HUES6 (cell line): Measurements from ENCODE around the gene IQGAP2.
"Not testable (repeated sequence)": the region's sequence is repeated elsewhere in the genome, so short reads cannot be mapped to it uniquely, and the experiment has no call there.

ENCODE experiments used
- H3K27ac ChIP-seq: 2 replicates; pipeline ENCODE4 v1.7.0; 2013; ENCODE audit warnings: low read depth, mild to moderate bottlenecking, low read length, inconsistent platforms
- H3K27me3 ChIP-seq: 2 replicates; pipeline ENCODE4 v1.6.1; 2013; ENCODE audit warnings: low read length; ENCODE audit not compliant: control insufficient read depth, insufficient read depth
- H3K36me3 ChIP-seq: 2 replicates; pipeline ENCODE4 v1.6.1; 2013; ENCODE audit warnings: low read length; ENCODE audit not compliant: control insufficient read depth, insufficient read depth
- H3K4me1 ChIP-seq: 2 replicates; pipeline ENCODE4 v1.6.1; 2013; ENCODE audit warnings: low read length; ENCODE audit not compliant: control insufficient read depth, insufficient read depth
- H3K4me3 ChIP-seq: 2 replicates; pipeline ENCODE4 v1.5.1; 2013; ENCODE audit warnings: low read depth, low read length
- H3K9ac ChIP-seq: one replicate; pipeline ENCODE4 v1.6.1; 2013; ENCODE audit warnings: mild to moderate bottlenecking, low read length
- H3K9me3 ChIP-seq: 2 replicates; pipeline ENCODE4 v1.6.1; 2013; ENCODE audit warnings: low read depth, low read length; ENCODE audit not compliant: control insufficient read depth, insufficient read depth

Gene IQGAP2

DNA sequence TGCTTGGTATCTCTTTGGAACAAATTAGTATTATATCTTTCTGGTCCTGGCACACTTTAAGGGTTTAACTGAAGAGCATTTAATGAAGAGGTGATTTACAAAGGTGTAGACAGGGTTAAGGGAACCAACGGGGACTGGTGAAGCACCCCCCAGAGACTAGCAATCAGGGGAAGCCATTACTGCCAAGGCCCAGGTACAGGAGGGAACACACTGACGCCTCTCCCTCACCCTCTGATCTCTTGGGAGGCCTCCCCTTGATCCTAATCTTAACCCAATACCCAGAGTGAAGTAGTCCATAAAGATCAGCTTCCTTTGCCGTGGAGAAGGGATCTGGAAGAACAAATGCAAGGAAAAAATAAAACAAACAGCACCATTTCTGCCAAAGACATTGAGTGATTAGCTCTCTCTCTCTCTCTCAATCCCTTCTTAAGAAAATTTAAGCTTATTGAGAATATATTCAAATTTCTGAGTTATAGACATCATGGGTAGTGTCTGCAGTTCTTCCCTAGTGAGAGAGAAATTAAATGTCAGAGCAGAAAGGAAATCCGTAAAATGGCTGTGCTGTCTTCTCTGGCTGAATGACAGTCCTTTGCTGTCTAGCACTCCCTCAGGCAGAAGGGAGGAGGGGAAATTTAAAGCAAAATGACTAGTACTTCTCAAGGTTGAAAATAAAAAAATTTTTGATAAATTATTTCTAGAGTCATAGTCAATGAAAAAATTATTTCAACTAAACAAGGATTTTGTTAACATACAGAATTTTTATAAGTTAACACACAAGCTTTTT lies 332.9 kb downstream of the IQGAP2 start:
- H3K4me1 ChIP-seq: no peaks in the 10 kb centered on the region; the same call in 1 of the 2 replicates
- H3K27me3 ChIP-seq: no peaks in the 10 kb centered on the region
- no peak overlapping the region for H3K9ac ChIP-seq
- no peaks in the 10 kb centered on the region for H3K9me3 ChIP-seq
- peaks cover 23% of the 10 kb centered on the region for H3K36me3 ChIP-seq
- H3K27ac ChIP-seq: no peak overlapping the region
- no peak overlapping the region for H3K4me3 ChIP-seq

DNA sequence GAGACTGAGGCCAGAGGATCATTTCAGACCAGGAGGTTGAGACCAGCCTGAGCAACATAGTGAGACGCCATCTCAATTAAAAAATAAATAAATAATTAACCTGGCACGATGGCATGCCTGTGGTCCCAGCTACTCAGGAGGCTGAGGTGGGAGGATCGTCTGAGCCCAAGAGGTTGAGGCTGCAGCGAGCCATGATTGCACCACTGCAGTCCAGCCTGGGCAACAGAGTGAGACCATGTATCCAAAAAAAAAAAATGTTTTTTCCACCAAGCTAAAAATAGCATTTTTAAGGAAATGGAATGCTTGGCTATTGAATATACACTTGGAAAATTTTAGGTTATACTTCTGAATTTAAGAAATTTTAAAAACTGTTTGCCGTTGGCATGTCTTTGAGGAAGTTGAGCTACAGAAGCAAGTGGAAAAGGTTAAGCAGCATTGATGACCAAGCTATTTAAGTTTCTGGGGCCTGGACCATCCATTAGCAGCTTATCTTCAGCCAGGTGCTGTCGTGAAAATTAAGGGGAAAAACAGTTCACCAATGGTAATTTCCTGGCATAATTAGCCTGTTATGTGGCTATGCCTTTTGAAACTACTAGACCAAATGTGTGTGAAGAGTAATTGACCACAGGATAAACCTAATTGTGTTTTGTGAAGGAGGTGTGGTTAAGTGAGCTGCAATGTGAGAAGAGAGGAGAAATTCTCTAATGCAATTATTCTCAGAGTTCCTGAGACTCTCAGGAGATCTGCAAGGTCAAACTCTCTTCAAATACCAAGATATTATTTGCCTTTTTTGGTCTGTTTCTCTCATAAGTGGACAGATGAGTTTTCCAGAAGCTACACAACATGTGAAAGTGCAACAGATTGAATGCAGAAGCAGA lies 333.8 kb downstream of the IQGAP2 start:
- Histone ChIP-seq H3K4me1 (no peaks in the 10 kb centered on the region; the same call in 1 of the 2 replicates), H3K9ac (no peak overlapping the region), H3K27ac (no peak overlapping the region), H3K9me3 (no peaks in the 10 kb centered on the region), H3K27me3 (no peaks in the 10 kb centered on the region), H3K36me3 (peaks cover 23% of the 10 kb centered on the region), H3K4me3 (no peak overlapping the region)

DNA sequence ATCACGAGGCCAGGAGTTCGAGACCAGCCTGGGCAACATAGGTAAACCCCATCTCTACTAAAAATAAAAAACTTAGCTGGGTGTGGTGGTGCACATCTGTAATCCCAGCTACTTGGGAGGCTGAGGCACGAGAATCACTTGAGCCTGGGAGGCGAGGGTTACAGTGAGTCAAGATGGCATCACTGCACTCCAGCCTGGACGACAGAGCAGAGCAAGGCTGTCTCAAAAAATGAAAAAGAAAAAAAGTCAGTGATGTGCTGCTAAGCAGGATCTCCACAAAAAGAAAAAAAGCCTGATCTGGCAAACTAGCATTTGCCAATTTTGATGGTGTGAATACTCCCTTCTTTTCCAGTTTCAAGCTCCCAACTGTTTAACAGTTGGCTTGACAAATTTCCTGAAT lies 334.8 kb downstream of the IQGAP2 start:
- Histone ChIP-seq H3K4me3 (no peak overlapping the region), H3K27ac (no peak overlapping the region), H3K9ac (no peak overlapping the region), H3K27me3 (no peaks in the 10 kb centered on the region), H3K4me1 (no peaks in the 10 kb centered on the region; the same call in 1 of the 2 replicates), H3K9me3 (no peaks in the 10 kb centered on the region), H3K36me3 (peaks cover 16% of the 10 kb centered on the region)

DNA sequence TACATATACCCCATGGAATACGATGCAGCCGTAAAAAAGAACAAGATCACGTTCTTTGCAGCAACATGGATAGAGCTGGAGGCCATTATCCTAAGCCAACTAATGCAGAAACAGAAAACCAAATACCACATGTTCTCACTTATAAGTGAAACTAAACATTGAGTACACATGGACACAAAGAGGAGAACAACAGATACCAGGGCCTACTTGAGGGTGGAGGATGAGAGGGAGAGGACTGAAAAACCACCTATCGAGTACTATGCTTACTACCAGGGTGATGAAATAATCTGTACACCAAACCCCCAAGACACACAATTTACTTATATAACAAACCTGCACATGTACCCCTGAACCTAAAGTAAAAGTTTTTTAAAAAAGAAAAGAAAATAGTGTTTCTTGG lies 338.4 kb downstream of the IQGAP2 start:
- H3K4me3 ChIP-seq, H3K9me3 ChIP-seq, H3K27ac ChIP-seq, H3K36me3 ChIP-seq, H3K27me3 ChIP-seq, H3K9ac ChIP-seq, H3K4me1 ChIP-seq: not testable (repeated sequence)

DNA sequence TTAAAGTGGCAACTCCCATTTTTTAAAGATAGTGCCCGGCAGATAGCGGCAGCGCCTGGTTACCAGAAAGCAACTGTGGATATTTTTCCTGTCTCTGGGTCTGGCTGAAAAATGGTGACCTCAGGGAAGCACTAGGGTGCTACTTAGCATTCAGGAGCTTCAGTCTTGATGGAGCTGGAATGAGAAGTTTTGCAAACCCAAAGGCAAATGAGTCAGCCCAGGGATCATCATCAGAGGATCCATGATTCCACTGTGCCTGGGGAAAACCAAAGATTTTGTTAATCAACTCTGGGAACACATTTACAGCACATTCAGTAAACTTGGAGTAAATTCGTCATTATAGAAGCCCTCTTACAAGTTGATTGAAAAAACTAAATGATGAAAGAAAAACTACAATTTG lies 339.5 kb downstream of the IQGAP2 start:
- Histone ChIP-seq H3K9ac (no peak overlapping the region), H3K36me3 (no peaks in the 10 kb centered on the region), H3K27ac (no peak overlapping the region), H3K4me1 (no peaks in the 10 kb centered on the region; the same call in none of the 2 replicates), H3K27me3 (no peaks in the 10 kb centered on the region), H3K9me3 (no peaks in the 10 kb centered on the region), H3K4me3 (no peak overlapping the region)

DNA sequence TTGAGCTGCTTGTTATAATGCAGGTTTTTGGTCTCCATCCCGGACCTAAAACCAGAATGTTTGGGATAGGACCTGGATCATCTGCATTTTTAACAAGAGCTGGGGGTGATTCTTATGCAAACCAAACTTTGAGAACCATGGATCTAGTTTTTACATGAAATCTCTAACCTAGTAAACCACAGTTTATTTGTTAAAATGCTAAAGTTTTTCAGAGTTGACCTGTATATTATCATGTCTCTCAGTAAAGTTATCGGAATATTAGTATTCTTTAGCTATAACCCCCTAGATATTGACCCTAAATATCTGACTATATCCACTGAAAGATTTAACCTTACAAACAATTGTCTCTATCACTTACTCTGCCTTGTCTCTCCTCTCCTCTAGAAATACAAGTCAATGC lies 341.5 kb downstream of the IQGAP2 start:
- Histone ChIP-seq H3K4me3 (no peak overlapping the region), H3K27me3 (no peaks in the 10 kb centered on the region), H3K9ac (no peak overlapping the region), H3K4me1 (no peaks in the 10 kb centered on the region; the same call in none of the 2 replicates), H3K36me3 (no peaks in the 10 kb centered on the region), H3K27ac (no peak overlapping the region), H3K9me3 (no peaks in the 10 kb centered on the region)

DNA sequence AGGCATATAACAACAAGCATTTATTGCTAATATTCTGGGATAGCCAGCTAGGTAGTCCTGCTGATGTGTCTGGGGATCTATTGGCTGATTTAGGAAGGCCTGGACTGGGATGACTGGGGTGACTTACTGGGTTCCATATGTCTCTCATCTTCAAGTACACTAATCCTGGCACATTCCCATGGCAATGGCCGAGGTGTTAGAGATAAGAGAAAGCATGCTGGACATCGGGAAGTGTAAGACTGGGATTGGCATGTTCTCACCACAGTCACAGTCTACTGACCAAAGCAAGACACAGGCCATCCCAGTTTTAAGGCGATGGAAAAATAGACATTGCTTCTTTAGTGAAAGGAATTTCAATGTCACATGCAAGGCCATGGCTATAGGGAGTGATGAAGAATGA lies 342.6 kb downstream of the IQGAP2 start:
- Histone ChIP-seq H3K4me1 (no peaks in the 10 kb centered on the region; the same call in none of the 2 replicates), H3K9ac (no peak overlapping the region), H3K4me3 (no peak overlapping the region), H3K27me3 (no peaks in the 10 kb centered on the region), H3K36me3 (no peaks in the 10 kb centered on the region), H3K9me3 (no peaks in the 10 kb centered on the region), H3K27ac (no peak overlapping the region)

DNA sequence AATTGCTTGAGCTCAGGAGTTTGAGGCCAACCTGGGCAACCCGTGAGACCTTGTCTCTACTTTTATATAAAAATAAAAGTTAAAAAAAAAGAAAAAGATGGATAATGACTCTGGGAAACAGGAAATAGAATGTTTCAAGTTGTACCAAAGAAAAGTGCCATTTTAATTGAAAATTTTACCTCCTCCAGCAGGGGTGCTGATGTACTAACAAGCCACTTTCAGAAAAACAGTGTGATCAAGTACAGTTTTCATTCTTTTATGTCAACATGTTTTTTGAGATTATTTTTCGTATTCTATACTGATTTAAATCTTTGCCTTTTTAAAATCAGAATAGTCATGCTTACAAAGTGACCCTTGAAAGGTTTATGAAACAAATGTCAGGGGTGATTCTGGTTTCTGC lies 343.6 kb downstream of the IQGAP2 start:
- Histone ChIP-seq H3K9me3 (no peaks in the 10 kb centered on the region), H3K4me3 (no peak overlapping the region), H3K36me3 (no peaks in the 10 kb centered on the region), H3K9ac (no peak overlapping the region), H3K4me1 (no peaks in the 10 kb centered on the region; the same call in none of the 2 replicates), H3K27ac (no peak overlapping the region), H3K27me3 (no peaks in the 10 kb centered on the region)

DNA sequence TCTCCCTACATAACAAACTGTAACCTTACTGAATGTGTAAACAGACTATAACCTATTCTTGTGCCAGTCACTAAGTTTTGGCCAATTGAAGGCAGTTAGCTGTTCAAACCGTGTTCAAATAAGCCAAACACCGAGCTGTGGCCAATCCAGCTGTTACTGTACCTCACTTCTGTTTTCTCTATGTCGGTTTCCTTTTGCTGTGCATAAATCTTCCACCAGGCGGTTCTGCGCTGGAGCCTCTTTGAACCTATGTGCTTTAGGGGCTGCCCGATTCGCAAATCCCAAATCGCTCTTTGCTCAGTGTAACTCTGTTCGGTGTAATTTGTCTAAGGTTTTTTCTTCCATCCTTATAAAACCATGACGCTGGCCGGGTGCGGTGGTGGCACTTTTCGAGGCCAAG lies 344.6 kb downstream of the IQGAP2 start:
- H3K9me3 ChIP-seq: no peaks in the 10 kb centered on the region
- H3K27ac ChIP-seq: no peak overlapping the region
- H3K4me3 ChIP-seq: no peak overlapping the region
- no peaks in the 10 kb centered on the region for H3K36me3 ChIP-seq
- no peaks in the 10 kb centered on the region for H3K27me3 ChIP-seq
- no peak overlapping the region for H3K9ac ChIP-seq
- no peaks in the 10 kb centered on the region; the same call in none of the 2 replicates for H3K4me1 ChIP-seq

DNA sequence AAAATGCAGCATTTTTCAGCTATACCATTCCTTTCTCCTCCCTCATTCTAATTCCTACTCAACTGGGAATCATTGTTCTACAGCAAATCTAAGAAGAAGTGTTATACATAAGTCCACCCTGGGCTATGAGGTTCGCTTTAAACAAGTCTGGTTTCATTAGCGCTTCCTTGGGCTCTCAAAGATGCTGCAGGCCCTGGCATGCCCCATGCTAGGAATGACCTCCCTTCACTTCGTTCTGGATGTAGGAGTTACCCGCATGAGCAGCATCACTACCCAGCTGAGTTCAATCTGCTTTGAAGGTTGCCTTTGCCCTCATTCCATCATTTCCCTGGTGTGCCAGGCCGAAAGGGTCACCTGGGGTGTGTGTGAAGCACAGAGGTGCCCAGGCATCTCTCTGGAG lies 348.2 kb downstream of the IQGAP2 start:
- no peaks in the 10 kb centered on the region for H3K9me3 ChIP-seq
- no peaks in the 10 kb centered on the region for H3K4me1 ChIP-seq
- H3K27ac ChIP-seq: no peak overlapping the region

DNA sequence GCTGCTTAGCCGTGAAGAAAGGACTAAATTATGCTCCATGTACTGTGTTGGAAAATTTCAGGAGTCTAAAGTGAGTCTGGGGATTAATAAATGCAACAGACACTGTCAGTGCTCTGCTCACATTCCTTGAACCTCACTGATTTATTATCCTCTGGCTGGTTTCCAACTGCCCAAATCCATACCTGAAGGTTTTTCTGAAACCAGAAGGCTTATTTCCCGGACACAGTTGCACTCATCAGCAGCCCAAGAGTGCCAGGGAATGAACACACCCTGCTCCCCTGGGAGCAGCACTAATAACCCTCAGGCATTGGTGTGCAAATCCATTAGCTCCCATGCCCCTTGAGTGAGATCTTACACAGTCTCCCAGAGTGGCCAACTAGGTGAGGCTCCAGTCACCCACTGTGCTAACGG lies 351.6 kb downstream of the IQGAP2 start:
- Histone ChIP-seq H3K9me3 (no peaks in the 10 kb centered on the region), H3K4me3 (no peak overlapping the region), H3K9ac (no peak overlapping the region), H3K4me1 (no peaks in the 10 kb centered on the region), H3K27me3 (no peaks in the 10 kb centered on the region), H3K27ac (no peak overlapping the region), H3K36me3 (no peaks in the 10 kb centered on the region)

More for the DNA sequence above, 348.2 kb downstream of the IQGAP2 start:
- Histone ChIP-seq H3K27me3 (no peaks in the 10 kb centered on the region), H3K36me3 (no peaks in the 10 kb centered on the region), H3K9ac (no peak overlapping the region), H3K4me3 (no peak overlapping the region)
